Heart left ventricle (tissue), 13 donors: ENCODE measurements around the gene PTPN1.

ENCODE experiments used
- POLR2A ChIP-seq, 2 donors: fragments of 450-650 bp; IDR thresholded peaks; one replicate each; pipeline ENCODE4 v1.6.1; 2017; ENCODE audit warnings: antibody characterized with exemption in 2 of 2, mild to moderate bottlenecking in 2 of 2, moderate library complexity in 2 of 2
- TF ChIP-seq, protein P1 (sequence below), 12 donors: fragments of 200-600 bp; sonication (generic) in 4 of 12; IDR thresholded peaks; one replicate each; pipeline versions ENCODE4 v1.5.0 to v1.8.0; 2018 to 2022; ENCODE audit warnings: antibody characterized with exemption in 12 of 12, mild to moderate bottlenecking in 5 of 12
- donor health status: ischemic (EF 13 %, LVEDD 7.1; RV severe dilation, severe dysfunction).
- donor health status: DM: no; HTN: yes; CAD: no.
- donor health status: DM: no; HTN: no; CAD: no.
- donor health status: ischemic (EF 25% LVEDD 6.9; RV normal size, moderate dysfunction).
- donor health status: ischemic (EF 25% LVEDD 5.7; RV mildly dilated, moderate dysfunction).
- donor health status: ischemic (EF 35%, LVEDD 5.7; RV mildly dilated, moderate dysfunction).
- donor health status: nonischemic (EF 11% LVEDD 7.7; RV severe dilation, severe dysfunction).
- donor health status: DM: yes; HTN: yes; CAD: no.
- donor health status: PGD.
- donor health status: ischemic (EF 29% LVEDD 5.4; RV normal size, mild dysfunction).
- donor health status: nonischemic (EF 23%, LVEDD 6.1; RV moderate dilation, normal function).

DNA sequence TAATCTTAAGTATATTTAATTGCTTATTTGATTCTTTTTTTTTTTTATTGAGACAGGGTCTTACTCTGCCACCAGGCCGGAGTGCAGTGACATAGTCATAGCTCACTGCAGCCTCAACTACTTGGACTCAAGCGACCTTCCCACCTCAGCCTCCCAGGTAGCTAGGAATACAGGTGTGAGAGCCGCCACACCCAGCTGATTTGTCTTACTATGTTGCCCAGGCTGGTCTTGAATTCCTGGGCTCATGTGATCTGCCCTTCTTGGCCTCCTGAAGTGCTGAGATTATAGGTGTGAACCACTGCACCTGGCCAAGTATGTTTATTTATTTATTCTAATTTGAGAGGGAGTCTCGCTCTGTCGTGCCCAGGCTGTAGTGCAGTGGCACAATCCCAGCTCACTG lies 38.2 kb downstream of the PTPN1 start:
- no peak for TF ChIP-seq POLR2A (IDR thresholded peaks at IDR 0.05)
- TF ChIP-seq, protein P1, sequence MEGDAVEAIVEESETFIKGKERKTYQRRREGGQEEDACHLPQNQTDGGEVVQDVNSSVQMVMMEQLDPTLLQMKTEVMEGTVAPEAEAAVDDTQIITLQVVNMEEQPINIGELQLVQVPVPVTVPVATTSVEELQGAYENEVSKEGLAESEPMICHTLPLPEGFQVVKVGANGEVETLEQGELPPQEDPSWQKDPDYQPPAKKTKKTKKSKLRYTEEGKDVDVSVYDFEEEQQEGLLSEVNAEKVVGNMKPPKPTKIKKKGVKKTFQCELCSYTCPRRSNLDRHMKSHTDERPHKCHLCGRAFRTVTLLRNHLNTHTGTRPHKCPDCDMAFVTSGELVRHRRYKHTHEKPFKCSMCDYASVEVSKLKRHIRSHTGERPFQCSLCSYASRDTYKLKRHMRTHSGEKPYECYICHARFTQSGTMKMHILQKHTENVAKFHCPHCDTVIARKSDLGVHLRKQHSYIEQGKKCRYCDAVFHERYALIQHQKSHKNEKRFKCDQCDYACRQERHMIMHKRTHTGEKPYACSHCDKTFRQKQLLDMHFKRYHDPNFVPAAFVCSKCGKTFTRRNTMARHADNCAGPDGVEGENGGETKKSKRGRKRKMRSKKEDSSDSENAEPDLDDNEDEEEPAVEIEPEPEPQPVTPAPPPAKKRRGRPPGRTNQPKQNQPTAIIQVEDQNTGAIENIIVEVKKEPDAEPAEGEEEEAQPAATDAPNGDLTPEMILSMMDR (IDR thresholded peaks at IDR 0.05) = no peak
